GM12878 (cell line): ENCODE measurements around the gene GPR75. TPM values are rescaled to one million over a fixed set of nuclear protein-coding genes. Genes with fewer than 3 reads are reported as not detected.

Experiments
- ATAC-seq: fragments of 200-7000 bp; cut with Tn5 transposase; 3 replicates; pipeline ENCODE4 v1.9.1; 2020; ENCODE audit warnings: mild to moderate bottlenecking, moderate library complexity
- BruUV-seq: library from RNA; stranded (reverse); fragments of 400-500 nt; replicated peaks from 2 replicates; lab custom pipeline; 2021; lab: Mats Ljungman, UMichigan
- CTCF ChIA-PET: fragments of 300-600 bp; sonication (Branson Sonifier 250); formaldehyde crosslinking; extraction: SDS; loops from one replicate; lab custom pipeline; 2021; ENCODE audit warnings: inconsistent platforms; lab: Yijun Ruan, JAX
- POLR2A ChIA-PET: fragments of 350-600 bp; formaldehyde crosslinking; extraction: SDS; loops from one replicate; lab custom pipeline; 2021; ENCODE audit warnings: inconsistent platforms; lab: Charles Lee
- RAD21 ChIA-PET: fragments of 300-600 bp; sonication (Branson Sonifier 250); formaldehyde crosslinking; loops from one replicate; lab custom pipeline; 2023; ENCODE audit warnings: antibody characterized with exemption; ENCODE audit not compliant: unreplicated experiment; lab: Charles Lee
- SMC1A ChIA-PET: fragments of 300-600 bp; sonication (Branson Sonifier 250); formaldehyde crosslinking; loops from one replicate; lab custom pipeline; 2023; ENCODE audit not compliant: unreplicated experiment, uncharacterized antibody; lab: Charles Lee
- DNase-seq: peaks from one replicate; pipeline ENCODE4 v3.0.0-alpha.2; 2011; ENCODE audit warnings: low read depth, low spot score
- FAIRE-seq: peaks from 3 replicates; lab custom pipeline; 2011; peaks lifted over from hg19 to GRCh38; lab: Jason Lieb, UNC
- H2AFZ ChIP-seq: 2 replicates; pipeline ENCODE4 v1.6.0; 2011; ENCODE audit warnings: low read depth, low read length, control low read depth; ENCODE audit not compliant: control insufficient read depth
- H3K27ac ChIP-seq: 2 replicates; pipeline ENCODE4 v1.5.1; 2011; ENCODE audit warnings: control low read depth; ENCODE audit not compliant: control insufficient read depth, insufficient read depth
- H3K27me3 ChIP-seq, 2 experiments: replicated peaks in 1 of 2; 2 replicates each; pipeline versions ENCODE4 v1.6.0 to v1.6.1; 2011; ENCODE audit warnings: low read length in 1 of 2; ENCODE audit not compliant: control insufficient read depth in 2 of 2, insufficient read depth in 2 of 2
- H3K36me3 ChIP-seq, 2 experiments: 2 replicates each; pipeline ENCODE4 v1.5.1; 2011; ENCODE audit warnings: low read length in 1 of 2; ENCODE audit not compliant: control insufficient read depth in 2 of 2, insufficient read depth in 2 of 2
- H3K4me1 ChIP-seq: 2 replicates; pipeline ENCODE4 v1.6.1; 2011; ENCODE audit warnings: mild to moderate bottlenecking, low read length, moderate library complexity, mixed read lengths; ENCODE audit not compliant: control insufficient read depth, insufficient read depth
- H3K4me2 ChIP-seq: 2 replicates; pipeline ENCODE4 v1.6.0; 2011; ENCODE audit warnings: control low read depth; ENCODE audit not compliant: control insufficient read depth, insufficient read depth
- H3K4me3 ChIP-seq: fragments of 200-600 bp; sonication (generic); 2 replicates; pipeline ENCODE4 v1.5.1; 2016
- H3K79me2 ChIP-seq: 2 replicates; pipeline ENCODE4 v1.6.0; 2011; ENCODE audit warnings: low read length; ENCODE audit not compliant: control insufficient read depth, insufficient read depth
- H3K9ac ChIP-seq: 2 replicates; pipeline ENCODE4 v1.8.0; 2011; ENCODE audit warnings: low read length, control low read depth, mixed read lengths; ENCODE audit not compliant: control insufficient read depth, insufficient read depth
- H3K9me3 ChIP-seq: replicated peaks from 3 replicates; pipeline ENCODE4 v1.5.1; 2011; ENCODE audit warnings: mild to moderate bottlenecking, low read length; ENCODE audit not compliant: control insufficient read depth, insufficient read depth
- H4K20me1 ChIP-seq: 2 replicates; pipeline ENCODE4 v1.6.0; 2011; ENCODE audit not compliant: control insufficient read depth, insufficient read depth
- HDAC6 ChIP-seq: fragments of 200-600 bp; sonication (generic); IDR thresholded peaks from one replicate; pipeline ENCODE4 v1.8.0; 2017; ENCODE audit warnings: antibody characterized with exemption; ENCODE audit not compliant: unreplicated experiment
- JUNB ChIP-seq: IDR thresholded peaks from 2 replicates; pipeline ENCODE4 v1.6.1; 2016; ENCODE audit warnings: antibody characterized with exemption, mild to moderate bottlenecking
- MEF2A ChIP-seq: IDR thresholded peaks from 2 replicates; pipeline ENCODE4 v1.6.1; 2011; ENCODE audit warnings: low read depth, mild to moderate bottlenecking, low read length, moderate library complexity; ENCODE audit not compliant: insufficient read depth
- MTA2 ChIP-seq: fragments of 450-650 bp; IDR thresholded peaks from 2 replicates; pipeline ENCODE4 v1.6.1; 2016; ENCODE audit warnings: low read depth, mild to moderate bottlenecking, moderate library complexity
- NFXL1 ChIP-seq: fragments of 450-650 bp; IDR thresholded peaks from 2 replicates; pipeline ENCODE4 v1.6.1; 2017; ENCODE audit warnings: antibody characterized with exemption, mild to moderate bottlenecking, borderline replicate concordance
- RUNX3 ChIP-seq: IDR thresholded peaks from 2 replicates; pipeline ENCODE4 v1.6.1; 2012; ENCODE audit warnings: low read length, inconsistent platforms
- STAT3 ChIP-seq: IDR thresholded peaks from 2 replicates; pipeline ENCODE4 v1.6.1; 2011; ENCODE audit warnings: low read depth, low read length, improper control_type of control experiment
- SUZ12 ChIP-seq: fragments of 200-600 bp; sonication (generic); IDR thresholded peaks from one replicate; pipeline ENCODE4 v1.6.1; 2018; ENCODE audit warnings: antibody characterized with exemption, mild to moderate bottlenecking; ENCODE audit not compliant: unreplicated experiment
- ZNF274 ChIP-seq: IDR thresholded peaks from one replicate; pipeline ENCODE4 v1.8.0; 2011; ENCODE audit not compliant: insufficient read length, insufficient read depth
- WGBS: methylation state at CpG from one replicate; pipeline ENCODE4 v1.1.6; 2016; ENCODE audit warnings: low lambda C conversion rate; ENCODE audit not compliant: insufficient replicate concordance, insufficient coverage; ENCODE audit errors: missing lambda C conversion rate; 5-methylcytosine and 5-hydroxymethylcytosine counted together
- in situ Hi-C: fragments of 300-500 bp; cut with MboI; formaldehyde crosslinking; loops from 9 replicates; pipeline ENCODE4 v1.14.3; 2018; ENCODE audit warnings: mixed read lengths
- intact Hi-C: fragments of 100-400 bp; cut with micrococcal nuclease; formaldehyde crosslinking; loops from one replicate; pipeline ENCODE4 v1.14.2; 2022; ENCODE audit not compliant: unreplicated experiment
- polyA plus RNA-seq, 11 experiments: library from polyadenylated mRNA; depleted of rRNA in 4 of 11; unstranded in 6 of 11; stranded (reverse) in 5 of 11; fragments of >200 nt; fragmentation: Nextera tagmentation in 4 of 11; fragmentation: Illumina TruSeq in 1 of 11; extraction: Ambion mirVana in 4 of 11; extraction: Trizol in 1 of 11; gene quantifications; 1 replicate in 1 of 11; 2 replicates in 10 of 11; pipeline versions ENCODE4 v1.2.1 to v1.2.3, GENCODE V29; 2011 to 2016; ENCODE audit warnings: inconsistent platforms in 2 of 11, missing spikeins in 2 of 11, low read depth in 1 of 11
- total RNA-seq, 4 experiments: library from RNA; depleted of rRNA in 3 of 4; stranded (reverse); fragments of >200 nt in 3 of 4; fragmentation: Illumina TruSeq in 1 of 4; extraction: Trizol in 1 of 4; gene quantifications; 2 replicates each; pipeline versions ENCODE4 v1.2.1 to v1.2.3, GENCODE V29; 2013 to 2021
- TF ChIP-seq, protein P1 (sequence below): fragments of 150-350 bp; IDR thresholded peaks from 2 replicates; pipeline ENCODE4 v1.6.1; 2016; ENCODE audit warnings: low read depth, low read length
- TF ChIP-seq, protein P2 (sequence below): IDR thresholded peaks from 2 replicates; pipeline ENCODE4 v1.6.1; 2012; ENCODE audit warnings: low read length, inconsistent platforms
- TF ChIP-seq, protein P3 (sequence below): fragments of 450-650 bp; IDR thresholded peaks from 2 replicates; pipeline ENCODE4 v1.6.1; 2017; ENCODE audit warnings: mild to moderate bottlenecking

The GPR75 gene
- total and polyA plus RNA-seq, 10 of the 15 experiments (the other 5 are each of a cell fraction or from before 2014, with no cell fraction given) = 0.02 to 3.5 (median 2.3) TPM; not detected in 2

DNA sequence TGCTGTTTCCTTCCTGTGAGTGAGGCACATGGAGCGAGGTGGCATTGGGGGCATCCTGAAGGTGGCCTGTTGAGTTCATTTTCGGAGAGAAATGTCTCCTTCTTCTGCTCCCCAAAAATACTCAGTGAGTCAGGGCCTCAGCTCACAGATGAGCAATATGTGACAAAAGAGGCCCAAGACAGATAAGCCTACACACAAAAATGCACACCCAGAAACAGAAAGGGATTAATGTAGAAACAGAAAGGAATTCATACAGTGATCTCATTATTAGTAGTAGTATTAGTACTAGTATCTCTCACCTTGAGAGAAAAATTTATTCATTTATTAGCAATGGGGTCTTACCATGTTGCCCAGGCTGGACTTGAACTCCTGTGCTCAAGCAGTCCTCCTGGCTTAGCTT, 5.1 kb downstream of the GPR75 start:
- FAIRE-seq (no peak), ATAC-seq (peak; percentile 44), DNase-seq (no peak)
- Histone ChIP-seq H4K20me1 (no peaks in the 10 kb centered on the region; the same call in 1 of the 2 replicates), H2AFZ (no peak overlapping the region), H3K9me3 (no peaks in the 10 kb centered on the region), H3K27ac (no peak overlapping the region), H3K4me1 (no peaks in the 10 kb centered on the region), H3K27me3 (no peaks in the 10 kb centered on the region), H3K4me3 (no peak overlapping the region), H3K4me2 (no peak overlapping the region), H3K36me3 (peaks cover 4% of the 10 kb centered on the region in 2 experiments; a peak in 3 of 4 replicates), H3K79me2 (no peaks in the 10 kb centered on the region), H3K9ac (no peak overlapping the region)
- ChIA-PET RAD21 (no interaction called here), POLR2A (no interaction called here), CTCF (no interaction called here), SMC1A (no interaction called here)
- no TSS peak for BruUV-seq
- TF ChIP-seq, protein P1, sequence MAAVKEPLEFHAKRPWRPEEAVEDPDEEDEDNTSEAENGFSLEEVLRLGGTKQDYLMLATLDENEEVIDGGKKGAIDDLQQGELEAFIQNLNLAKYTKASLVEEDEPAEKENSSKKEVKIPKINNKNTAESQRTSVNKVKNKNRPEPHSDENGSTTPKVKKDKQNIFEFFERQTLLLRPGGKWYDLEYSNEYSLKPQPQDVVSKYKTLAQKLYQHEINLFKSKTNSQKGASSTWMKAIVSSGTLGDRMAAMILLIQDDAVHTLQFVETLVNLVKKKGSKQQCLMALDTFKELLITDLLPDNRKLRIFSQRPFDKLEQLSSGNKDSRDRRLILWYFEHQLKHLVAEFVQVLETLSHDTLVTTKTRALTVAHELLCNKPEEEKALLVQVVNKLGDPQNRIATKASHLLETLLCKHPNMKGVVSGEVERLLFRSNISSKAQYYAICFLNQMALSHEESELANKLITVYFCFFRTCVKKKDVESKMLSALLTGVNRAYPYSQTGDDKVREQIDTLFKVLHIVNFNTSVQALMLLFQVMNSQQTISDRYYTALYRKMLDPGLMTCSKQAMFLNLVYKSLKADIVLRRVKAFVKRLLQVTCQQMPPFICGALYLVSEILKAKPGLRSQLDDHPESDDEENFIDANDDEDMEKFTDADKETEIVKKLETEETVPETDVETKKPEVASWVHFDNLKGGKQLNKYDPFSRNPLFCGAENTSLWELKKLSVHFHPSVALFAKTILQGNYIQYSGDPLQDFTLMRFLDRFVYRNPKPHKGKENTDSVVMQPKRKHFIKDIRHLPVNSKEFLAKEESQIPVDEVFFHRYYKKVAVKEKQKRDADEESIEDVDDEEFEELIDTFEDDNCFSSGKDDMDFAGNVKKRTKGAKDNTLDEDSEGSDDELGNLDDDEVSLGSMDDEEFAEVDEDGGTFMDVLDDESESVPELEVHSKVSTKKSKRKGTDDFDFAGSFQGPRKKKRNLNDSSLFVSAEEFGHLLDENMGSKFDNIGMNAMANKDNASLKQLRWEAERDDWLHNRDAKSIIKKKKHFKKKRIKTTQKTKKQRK = no peak
- TF ChIP-seq JUNB = peak; percentile 61
- TF ChIP-seq RUNX3 = no peak
- intact Hi-C loops (no loop called here), in situ Hi-C loops (no loop called here)
- WGBS = 5% methylated on average over 2 of the region's 2 CpGs

DNA sequence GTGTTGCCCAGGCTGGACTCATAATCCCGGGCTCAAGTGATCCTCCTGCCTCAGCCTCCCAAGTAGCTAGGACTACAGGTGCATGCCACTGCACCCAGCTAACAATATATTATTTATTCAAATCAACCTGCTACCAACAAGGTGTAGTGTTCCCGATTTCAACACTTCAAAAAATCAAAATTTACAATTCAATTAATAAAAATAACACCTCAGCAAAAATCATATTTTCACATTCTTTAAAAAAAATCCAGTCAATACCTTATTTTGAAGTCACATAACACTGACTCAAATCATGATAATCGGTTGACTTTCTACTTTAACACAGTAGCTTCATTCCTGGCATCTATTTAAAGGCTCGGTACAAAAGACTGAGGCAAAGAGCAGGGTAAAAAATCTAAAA, 7.2 kb downstream of the GPR75 start:
- no peak for FAIRE-seq
- TF ChIP-seq STAT3 (no peak), MTA2 (no peak), MEF2A (no peak), SUZ12 (no peak), ZNF274 (no peak), HDAC6 (no peak), NFXL1 (no peak)
- TF ChIP-seq, protein P2, sequence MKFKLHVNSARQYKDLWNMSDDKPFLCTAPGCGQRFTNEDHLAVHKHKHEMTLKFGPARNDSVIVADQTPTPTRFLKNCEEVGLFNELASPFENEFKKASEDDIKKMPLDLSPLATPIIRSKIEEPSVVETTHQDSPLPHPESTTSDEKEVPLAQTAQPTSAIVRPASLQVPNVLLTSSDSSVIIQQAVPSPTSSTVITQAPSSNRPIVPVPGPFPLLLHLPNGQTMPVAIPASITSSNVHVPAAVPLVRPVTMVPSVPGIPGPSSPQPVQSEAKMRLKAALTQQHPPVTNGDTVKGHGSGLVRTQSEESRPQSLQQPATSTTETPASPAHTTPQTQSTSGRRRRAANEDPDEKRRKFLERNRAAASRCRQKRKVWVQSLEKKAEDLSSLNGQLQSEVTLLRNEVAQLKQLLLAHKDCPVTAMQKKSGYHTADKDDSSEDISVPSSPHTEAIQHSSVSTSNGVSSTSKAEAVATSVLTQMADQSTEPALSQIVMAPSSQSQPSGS = no peak
- TF ChIP-seq, protein P3, sequence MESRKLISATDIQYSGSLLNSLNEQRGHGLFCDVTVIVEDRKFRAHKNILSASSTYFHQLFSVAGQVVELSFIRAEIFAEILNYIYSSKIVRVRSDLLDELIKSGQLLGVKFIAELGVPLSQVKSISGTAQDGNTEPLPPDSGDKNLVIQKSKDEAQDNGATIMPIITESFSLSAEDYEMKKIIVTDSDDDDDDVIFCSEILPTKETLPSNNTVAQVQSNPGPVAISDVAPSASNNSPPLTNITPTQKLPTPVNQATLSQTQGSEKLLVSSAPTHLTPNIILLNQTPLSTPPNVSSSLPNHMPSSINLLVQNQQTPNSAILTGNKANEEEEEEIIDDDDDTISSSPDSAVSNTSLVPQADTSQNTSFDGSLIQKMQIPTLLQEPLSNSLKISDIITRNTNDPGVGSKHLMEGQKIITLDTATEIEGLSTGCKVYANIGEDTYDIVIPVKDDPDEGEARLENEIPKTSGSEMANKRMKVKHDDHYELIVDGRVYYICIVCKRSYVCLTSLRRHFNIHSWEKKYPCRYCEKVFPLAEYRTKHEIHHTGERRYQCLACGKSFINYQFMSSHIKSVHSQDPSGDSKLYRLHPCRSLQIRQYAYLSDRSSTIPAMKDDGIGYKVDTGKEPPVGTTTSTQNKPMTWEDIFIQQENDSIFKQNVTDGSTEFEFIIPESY = no peak

More for the DNA sequence above, 7.2 kb downstream of the GPR75 start:
- no peaks in the 10 kb centered on the region for H3K27me3 ChIP-seq
- H3K9ac ChIP-seq = no peak overlapping the region
- in situ Hi-C loops (no loop called here), intact Hi-C loops (no loop called here)
- RAD21 ChIA-PET = no interaction called here
- no peak for DNase-seq
- H4K20me1 ChIP-seq = no peaks in the 10 kb centered on the region; the same call in 1 of the 2 replicates
- POLR2A ChIA-PET = no interaction called here
- ATAC-seq = no peak
- H3K9me3 ChIP-seq = no peaks in the 10 kb centered on the region
- WGBS = 77% methylated on average over 4 of the region's 4 CpGs
- SMC1A ChIA-PET = no interaction called here
- CTCF ChIA-PET = no interaction called here
- H3K4me2 ChIP-seq = no peak overlapping the region
- no peaks in the 10 kb centered on the region for H3K79me2 ChIP-seq
- no peak overlapping the region for H2AFZ ChIP-seq
- H3K4me1 ChIP-seq = no peaks in the 10 kb centered on the region
- peaks cover 4% of the 10 kb centered on the region in 2 experiments; a peak in 3 of 4 replicates for H3K36me3 ChIP-seq
- H3K27ac ChIP-seq = no peak overlapping the region
- H3K4me3 ChIP-seq = no peak overlapping the region
- BruUV-seq = no TSS peak
